ENCODE data around the gene GRN.
"Not testable (repeated sequence)": the region's sequence is repeated elsewhere in the genome, so short reads cannot be mapped to it uniquely, and the experiment has no call there.

The GRN gene

GRCh38 chr17:44333371-44333770 is 11.7 kb upstream of the GRN start:
- Histone ChIP-seq H3K4me1 (ENCODE audit: control insufficient read depth, insufficient read depth, low read length) (peaks cover 6% of the 10 kb centered on the region), H3K4me3 (ENCODE audit: low read length in 2 of 2) (no peak overlapping the region), H3K27me3 (ENCODE audit: control insufficient read depth in 1 of 2, insufficient read depth in 2 of 2, low read length in 2 of 2) (no peaks in the 10 kb centered on the region), H3K9me3 (ENCODE audit: control insufficient read depth in 2 of 2, low read length in 2 of 2) (no peaks in the 10 kb centered on the region), H3K9ac (ENCODE audit: low read length in 2 of 2) (no peak overlapping the region), H3K36me3 (ENCODE audit: control insufficient read depth in 2 of 2, insufficient read depth in 2 of 2, low read length in 2 of 2) (no peaks in the 10 kb centered on the region), H3K27ac (ENCODE audit: low read length) (no peak overlapping the region)

- H3K9me3 ChIP-seq (ENCODE audit: control insufficient read depth in 2 of 2, low read length in 2 of 2), result no peaks in the 10 kb centered on the region
- H3K36me3 ChIP-seq (ENCODE audit: control insufficient read depth in 2 of 2, insufficient read depth in 2 of 2, low read length in 2 of 2), result no peaks in the 10 kb centered on the region
- no peak overlapping the region for H3K9ac ChIP-seq (ENCODE audit: low read length in 2 of 2)
- peaks cover 6% of the 10 kb centered on the region for H3K4me1 ChIP-seq (ENCODE audit: control insufficient read depth, insufficient read depth, low read length)
- no peak overlapping the region for H3K27ac ChIP-seq (ENCODE audit: low read length)
- H3K27me3 ChIP-seq (ENCODE audit: control insufficient read depth in 1 of 2, insufficient read depth in 2 of 2, low read length in 2 of 2), result no peaks in the 10 kb centered on the region
- H3K4me3 ChIP-seq (ENCODE audit: low read length in 2 of 2), result no peak overlapping the region
Observed at GRCh38 chr17:44334315-44334714, 10.8 kb upstream of the GRN start.

- Histone ChIP-seq H3K27me3 (ENCODE audit: control insufficient read depth in 1 of 2, insufficient read depth in 2 of 2, low read length in 2 of 2) (no peaks in the 10 kb centered on the region), H3K36me3 (ENCODE audit: control insufficient read depth in 2 of 2, insufficient read depth in 2 of 2, low read length in 2 of 2) (no peaks in the 10 kb centered on the region), H3K4me3 (ENCODE audit: low read length in 2 of 2) (no peak overlapping the region), H3K9me3 (ENCODE audit: control insufficient read depth in 2 of 2, low read length in 2 of 2) (no peaks in the 10 kb centered on the region), H3K9ac (ENCODE audit: low read length in 2 of 2) (no peak overlapping the region), H3K27ac (ENCODE audit: low read length) (no peak overlapping the region), H3K4me1 (ENCODE audit: control insufficient read depth, insufficient read depth, low read length) (peaks cover 6% of the 10 kb centered on the region)
Observed at GRCh38 chr17:44334727-44335126, 10.4 kb upstream of the GRN start.

GRCh38 chr17:44335564-44335963 is 9.5 kb upstream of the GRN start:
- Histone ChIP-seq H3K9me3 (ENCODE audit: control insufficient read depth in 2 of 2, low read length in 2 of 2) (no peaks in the 10 kb centered on the region), H3K4me1 (ENCODE audit: control insufficient read depth, insufficient read depth, low read length) (peaks cover 6% of the 10 kb centered on the region), H3K27ac (ENCODE audit: low read length) (no peak overlapping the region), H3K9ac (ENCODE audit: low read length in 2 of 2) (no peak overlapping the region), H3K27me3 (ENCODE audit: control insufficient read depth in 1 of 2, insufficient read depth in 2 of 2, low read length in 2 of 2) (no peaks in the 10 kb centered on the region), H3K4me3 (ENCODE audit: low read length in 2 of 2) (no peak overlapping the region), H3K36me3 (ENCODE audit: control insufficient read depth in 2 of 2, insufficient read depth in 2 of 2, low read length in 2 of 2) (no peaks in the 10 kb centered on the region)

GRCh38 chr17:44335968-44336367 is 9.1 kb upstream of the GRN start:
- Histone ChIP-seq H3K27me3 (ENCODE audit: control insufficient read depth in 1 of 2, insufficient read depth in 2 of 2, low read length in 2 of 2) (no peaks in the 10 kb centered on the region), H3K9ac (ENCODE audit: low read length in 2 of 2) (no peak overlapping the region), H3K4me1 (ENCODE audit: control insufficient read depth, insufficient read depth, low read length) (peaks cover 6% of the 10 kb centered on the region), H3K4me3 (ENCODE audit: low read length in 2 of 2) (no peak overlapping the region), H3K36me3 (ENCODE audit: control insufficient read depth in 2 of 2, insufficient read depth in 2 of 2, low read length in 2 of 2) (no peaks in the 10 kb centered on the region), H3K9me3 (ENCODE audit: control insufficient read depth in 2 of 2, low read length in 2 of 2) (no peaks in the 10 kb centered on the region), H3K27ac (ENCODE audit: low read length) (no peak overlapping the region)

GRCh38 chr17:44338702-44339101 is 6.4 kb upstream of the GRN start:
- no peak overlapping the region for H3K9ac ChIP-seq (ENCODE audit: low read length in 2 of 2)
- H3K27ac ChIP-seq (ENCODE audit: low read length), result no peak overlapping the region
- no peak overlapping the region for H3K4me3 ChIP-seq (ENCODE audit: low read length in 2 of 2)
- no peaks in the 10 kb centered on the region for H3K4me1 ChIP-seq (ENCODE audit: control insufficient read depth, insufficient read depth, low read length)
- H3K27me3 ChIP-seq (ENCODE audit: control insufficient read depth in 1 of 2, insufficient read depth in 2 of 2, low read length in 2 of 2), result no peaks in the 10 kb centered on the region
- H3K9me3 ChIP-seq (ENCODE audit: control insufficient read depth in 2 of 2, low read length in 2 of 2), result no peaks in the 10 kb centered on the region
- no peaks in the 10 kb centered on the region for H3K36me3 ChIP-seq (ENCODE audit: control insufficient read depth in 2 of 2, insufficient read depth in 2 of 2, low read length in 2 of 2)

- H3K27ac ChIP-seq (ENCODE audit: low read length), result not testable (repeated sequence)
Observed at GRCh38 chr17:44340553-44340952, 4.5 kb upstream of the GRN start.

GRCh38 chr17:44343510-44344209 is 1.4 kb upstream of the GRN start:
- Histone ChIP-seq H3K9me3 (ENCODE audit: control insufficient read depth in 2 of 2, low read length in 2 of 2) (no peaks in the 10 kb centered on the region), H3K4me1 (ENCODE audit: control insufficient read depth, insufficient read depth, low read length) (peaks cover 18% of the 10 kb centered on the region), H3K9ac (ENCODE audit: low read length in 2 of 2) (no peak overlapping the region), H3K36me3 (ENCODE audit: control insufficient read depth in 2 of 2, insufficient read depth in 2 of 2, low read length in 2 of 2) (no peaks in the 10 kb centered on the region), H3K27ac (ENCODE audit: low read length) (peak overlapping the region; percentile 18), H3K27me3 (ENCODE audit: control insufficient read depth in 1 of 2, insufficient read depth in 2 of 2, low read length in 2 of 2) (no peaks in the 10 kb centered on the region), H3K4me3 (ENCODE audit: low read length in 2 of 2) (peak overlapping the region in 1 of 2 donors; percentile 96)

More at GRCh38 chr17:44340553-44340952, 4.5 kb upstream of the GRN start:
- not testable (repeated sequence) for H3K9ac ChIP-seq (ENCODE audit: low read length in 2 of 2); H3K4me1 ChIP-seq (ENCODE audit: control insufficient read depth, insufficient read depth, low read length); H3K36me3 ChIP-seq (ENCODE audit: control insufficient read depth in 2 of 2, insufficient read depth in 2 of 2, low read length in 2 of 2); H3K27me3 ChIP-seq (ENCODE audit: control insufficient read depth in 1 of 2, insufficient read depth in 2 of 2, low read length in 2 of 2); H3K9me3 ChIP-seq (ENCODE audit: control insufficient read depth in 2 of 2, low read length in 2 of 2); H3K4me3 ChIP-seq (ENCODE audit: low read length in 2 of 2)

GRCh38 chr17:44345454-44346026 is 438 bp downstream of the GRN start:
- H3K27ac ChIP-seq (ENCODE audit: low read length), result peak overlapping the region; percentile 85
- peak overlapping the region; percentile 75 to 87 for H3K9ac ChIP-seq (ENCODE audit: low read length in 2 of 2)
- H3K4me1 ChIP-seq (ENCODE audit: control insufficient read depth, insufficient read depth, low read length), result peaks cover 18% of the 10 kb centered on the region
- H3K36me3 ChIP-seq (ENCODE audit: control insufficient read depth in 2 of 2, insufficient read depth in 2 of 2, low read length in 2 of 2), result peaks cover 0 to 4% of the 10 kb centered on the region in 2 donors
- no peaks in the 10 kb centered on the region for H3K27me3 ChIP-seq (ENCODE audit: control insufficient read depth in 1 of 2, insufficient read depth in 2 of 2, low read length in 2 of 2)
- H3K9me3 ChIP-seq (ENCODE audit: control insufficient read depth in 2 of 2, low read length in 2 of 2), result no peaks in the 10 kb centered on the region
- H3K4me3 ChIP-seq (ENCODE audit: low read length in 2 of 2), result peak overlapping the region; percentile 81 to 96

GRCh38 chr17:44346064-44346844 is 1.2 kb downstream of the GRN start:
- Histone ChIP-seq H3K4me3 (ENCODE audit: low read length in 2 of 2) (peak overlapping the region; percentile 81 to 96), H3K27me3 (ENCODE audit: control insufficient read depth in 1 of 2, insufficient read depth in 2 of 2, low read length in 2 of 2) (no peaks in the 10 kb centered on the region), H3K9ac (ENCODE audit: low read length in 2 of 2) (peak overlapping the region in 1 of 2 donors; percentile 87), H3K36me3 (ENCODE audit: control insufficient read depth in 2 of 2, insufficient read depth in 2 of 2, low read length in 2 of 2) (peaks cover 5 to 8% of the 10 kb centered on the region in 2 donors), H3K27ac (ENCODE audit: low read length) (peak overlapping the region; percentile 85), H3K4me1 (ENCODE audit: control insufficient read depth, insufficient read depth, low read length) (peaks cover 18% of the 10 kb centered on the region), H3K9me3 (ENCODE audit: control insufficient read depth in 2 of 2, low read length in 2 of 2) (no peaks in the 10 kb centered on the region)

Data from stomach smooth muscle (tissue), 2 donors.